Right cardiac atrium (tissue), 5 donors: ENCODE data around the gene TCF7L2. TPM values are rescaled to one million over a fixed set of nuclear protein-coding genes. Genes with fewer than 3 reads are reported as not detected.

Source experiments
- ATAC-seq, 2 donors: fragments of 200-7000 bp; cut with Tn5 transposase; one replicate each; pipeline versions ENCODE4 v1.8.0 to v1.9.1; 2020; ENCODE audit warnings: moderate library complexity in 2 of 2, mild to moderate bottlenecking in 1 of 2
- DNase-seq, 3 donors: peaks; one replicate each; pipeline ENCODE4 v3.0.0-alpha.2; 2020
- H3K27ac ChIP-seq: one replicate; pipeline ENCODE4 v1.5.1; 2013; ENCODE audit warnings: mild to moderate bottlenecking, low read length, control low read depth, moderate library complexity
- H3K27me3 ChIP-seq: one replicate; pipeline ENCODE4 v1.6.1; 2013; ENCODE audit not compliant: control insufficient read depth, insufficient read depth
- H3K4me1 ChIP-seq: one replicate; pipeline ENCODE4 v1.6.1; 2013; ENCODE audit warnings: low read length; ENCODE audit not compliant: control insufficient read depth, insufficient read depth
- H3K4me3 ChIP-seq: one replicate; pipeline ENCODE4 v1.5.1; 2013; ENCODE audit warnings: low read length, control low read depth
- H3K9me3 ChIP-seq: one replicate; pipeline ENCODE4 v1.6.1; 2013; ENCODE audit warnings: low read length; ENCODE audit not compliant: control insufficient read depth
- WGBS: extraction: QIAGEN DNeasy Blood & Tissue Kit; methylation state at CpG from one replicate; pipeline ENCODE4 v1.1.7; 2013; 5-methylcytosine and 5-hydroxymethylcytosine counted together
- intact Hi-C, 4 donors: fragments of 100-400 bp; cut with DNase I; formaldehyde crosslinking; loops; one replicate each; pipeline versions ENCODE4 v1.11.0 to v1.14.0; 2022 to 2023
- polyA plus RNA-seq: library from polyadenylated mRNA; stranded (reverse); fragments of 200-250 nt; gene quantifications from one replicate; pipeline ENCODE4 v1.2.3, GENCODE V29; 2013
- total RNA-seq, 4 donors: library from RNA; stranded (reverse); fragmentation: NEBNext Ultra II Directional; extraction: Animal tissue kit (Norgen Biotek cat#: 25700); gene quantifications; one replicate each; pipeline ENCODE4 v1.2.1, GENCODE V29; 2021
- donor health status: healthy with polysubstance abuse.
- donor health status: DM: no; HTN: yes; CAD: no.
- donor health status: DM: no; HTN: no; CAD: no.
- donor health status: DM: no; HTN: yes; CAD: no; lungs with severe emphysema.
- donor health status: DM: yes; HTN: yes; CAD: no.

Gene TCF7L2
- total and polyA plus RNA-seq, 5 donors = 9.2 to 18.7 (median 15.8) TPM

- WGBS = 86% methylated on average over 12 of the region's 12 CpGs
- ATAC-seq (no peak), DNase-seq (no peak)
- Histone ChIP-seq H3K4me1 (peaks cover 1% of the 10 kb centered on the region), H3K9me3 (no peaks in the 10 kb centered on the region), H3K27me3 (no peaks in the 10 kb centered on the region), H3K27ac (no peak overlapping the region), H3K4me3 (no peak overlapping the region)
- intact Hi-C loops = no loop called here
Observed at GRCh38 chr10:113038183-113038582, 88.1 kb downstream of the TCF7L2 start.

- ATAC-seq (no peak), DNase-seq (no peak)
- Histone ChIP-seq H3K27ac (no peak overlapping the region), H3K27me3 (no peaks in the 10 kb centered on the region), H3K4me3 (no peak overlapping the region), H3K4me1 (peaks cover 1% of the 10 kb centered on the region), H3K9me3 (no peaks in the 10 kb centered on the region)
- intact Hi-C loops = no loop called here
- 94% methylated on average over 4 of the region's 4 CpGs for WGBS
Observed at GRCh38 chr10:113038985-113039384, 88.9 kb downstream of the TCF7L2 start.

GRCh38 chr10:113041324-113041723 lies 91.3 kb downstream of the TCF7L2 start:
- intact Hi-C loops = no loop called here
- WGBS = 77% methylated on average over 1 of the region's 1 CpG
- Histone ChIP-seq H3K27me3 (no peaks in the 10 kb centered on the region), H3K27ac (no peak overlapping the region), H3K4me3 (no peak overlapping the region), H3K4me1 (peaks cover 4% of the 10 kb centered on the region), H3K9me3 (no peaks in the 10 kb centered on the region)
- ATAC-seq (no peak), DNase-seq (no peak)

GRCh38 chr10:113041841-113042750 lies 92.0 kb downstream of the TCF7L2 start:
- Histone ChIP-seq H3K4me3 (no peak overlapping the region), H3K27ac (no peak overlapping the region), H3K4me1 (peaks cover 4% of the 10 kb centered on the region), H3K9me3 (no peaks in the 10 kb centered on the region), H3K27me3 (no peaks in the 10 kb centered on the region)
- intact Hi-C loops = no loop called here
- no peak for DNase-seq
- 70% methylated on average over 5 of the region's 5 CpGs for WGBS
- ATAC-seq = no peak

GRCh38 chr10:113042868-113043267 lies 92.8 kb downstream of the TCF7L2 start:
- DNase-seq (no peak), ATAC-seq (peak in 1 of 2 donors; percentile 37)
- Histone ChIP-seq H3K4me1 (peaks cover 7% of the 10 kb centered on the region), H3K9me3 (no peaks in the 10 kb centered on the region), H3K27me3 (no peaks in the 10 kb centered on the region), H3K4me3 (no peak overlapping the region), H3K27ac (no peak overlapping the region)
- intact Hi-C loops = no loop called here
- 73% methylated on average over 7 of the region's 7 CpGs for WGBS

- H3K9me3 ChIP-seq = no peaks in the 10 kb centered on the region
- intact Hi-C loops = no loop called here
- H3K4me1 ChIP-seq = peaks cover 11% of the 10 kb centered on the region
- DNase-seq = no peak
- ATAC-seq = no peak
- peak overlapping the region; percentile 38 for H3K27ac ChIP-seq
- WGBS = 90% methylated on average over 12 of the region's 12 CpGs
- H3K27me3 ChIP-seq = no peaks in the 10 kb centered on the region
- H3K4me3 ChIP-seq = no peak overlapping the region
Observed at GRCh38 chr10:113044016-113044755, 94.1 kb downstream of the TCF7L2 start.

- intact Hi-C loops = no loop called here
- peak in 1 of 2 donors; percentile 18 for ATAC-seq
- WGBS = 87% methylated on average over 10 of the region's 10 CpGs
- H3K4me3 ChIP-seq = no peak overlapping the region
- DNase-seq = no peak
- H3K27ac ChIP-seq = no peak overlapping the region
- peaks cover 13% of the 10 kb centered on the region for H3K4me1 ChIP-seq
- no peaks in the 10 kb centered on the region for H3K27me3 ChIP-seq
- no peaks in the 10 kb centered on the region for H3K9me3 ChIP-seq
Observed at GRCh38 chr10:113045147-113046055, 95.4 kb downstream of the TCF7L2 start.

GRCh38 chr10:113047151-113047550 lies 97.1 kb downstream of the TCF7L2 start:
- intact Hi-C loops = no loop called here
- no peaks in the 10 kb centered on the region for H3K9me3 ChIP-seq
- ATAC-seq = peak; percentile 21 to 42
- WGBS = 61% methylated on average over 4 of the region's 4 CpGs
- no peak overlapping the region for H3K27ac ChIP-seq
- no peaks in the 10 kb centered on the region for H3K27me3 ChIP-seq
- no peak for DNase-seq
- no peak overlapping the region for H3K4me3 ChIP-seq
- H3K4me1 ChIP-seq = peaks cover 16% of the 10 kb centered on the region

GRCh38 chr10:113047605-113047962 lies 97.5 kb downstream of the TCF7L2 start:
- 30% methylated on average over 5 of the region's 5 CpGs for WGBS
- no peaks in the 10 kb centered on the region for H3K9me3 ChIP-seq

GRCh38 chr10:113047963-113048781 lies 98.1 kb downstream of the TCF7L2 start:
- Histone ChIP-seq H3K4me1 (peaks cover 16% of the 10 kb centered on the region), H3K27ac (no peak overlapping the region), H3K27me3 (no peaks in the 10 kb centered on the region), H3K4me3 (no peak overlapping the region), H3K9me3 (no peaks in the 10 kb centered on the region)
- DNase-seq (no peak), ATAC-seq (no peak)
- intact Hi-C loops = no loop called here
- 86% methylated on average over 13 of the region's 13 CpGs for WGBS

More at GRCh38 chr10:113047605-113047962, 97.5 kb downstream of the TCF7L2 start:
- DNase-seq (peak; percentile 64 to 81 (median 72)), ATAC-seq (peak; percentile 59 to 62)
- Histone ChIP-seq H3K4me3 (no peak overlapping the region), H3K4me1 (peaks cover 16% of the 10 kb centered on the region), H3K27me3 (no peaks in the 10 kb centered on the region), H3K27ac (peak overlapping the region; percentile 70)
- intact Hi-C loops = no loop called here
